Endothelial cell (in vitro differentiated cells): Measurements from ENCODE around the gene EDEM1. TPM values are rescaled to one million over a fixed set of nuclear protein-coding genes. Genes with fewer than 3 reads are reported as not detected.

ENCODE experiments used
- DNase-seq: peaks from one replicate; pipeline ENCODE4 v3.0.0; 2021; ENCODE audit warnings: low spot score
- H3K27ac Mint-ChIP-seq: one replicate; pipeline ENCODE4 v1.8.0; 2021; ENCODE audit warnings: mixed read lengths, inconsistent platforms; ENCODE audit not compliant: unreplicated experiment
- H3K27me3 Mint-ChIP-seq: one replicate; pipeline ENCODE4 v1.8.0; 2021; ENCODE audit warnings: mild to moderate bottlenecking, moderate library complexity, mixed read lengths, inconsistent platforms; ENCODE audit not compliant: unreplicated experiment
- H3K36me3 Mint-ChIP-seq: one replicate; pipeline ENCODE4 v1.8.0; 2021; ENCODE audit warnings: mild to moderate bottlenecking, low read depth, mixed read lengths, inconsistent platforms; ENCODE audit not compliant: unreplicated experiment
- H3K4me1 Mint-ChIP-seq: one replicate; pipeline ENCODE4 v1.8.0; 2021; ENCODE audit warnings: mild to moderate bottlenecking, mixed read lengths, inconsistent platforms; ENCODE audit not compliant: unreplicated experiment
- H3K4me3 Mint-ChIP-seq: one replicate; pipeline ENCODE4 v1.8.0; 2021; ENCODE audit warnings: mild to moderate bottlenecking, mixed read lengths, inconsistent platforms; ENCODE audit not compliant: unreplicated experiment
- H3K9me3 Mint-ChIP-seq: one replicate; pipeline ENCODE4 v1.8.0; 2021; ENCODE audit warnings: mixed read lengths, inconsistent platforms; ENCODE audit not compliant: unreplicated experiment
- total RNA-seq: library from RNA; stranded (reverse); fragmentation: NEBNext Ultra II Directional; extraction: Animal tissue kit (Norgen Biotek cat#: 25700); gene quantifications from one replicate; pipeline ENCODE4 v1.2.1, GENCODE V29; 2021; ENCODE audit not compliant: unreplicated experiment
- TF ChIP-seq, protein P1 (sequence below): fragments of 200-600 bp; sonication (generic); IDR thresholded peaks from one replicate; pipeline ENCODE4 v1.5.0; 2021; ENCODE audit warnings: antibody characterized with exemption; ENCODE audit not compliant: unreplicated experiment

Gene EDEM1
- total RNA-seq, 1 donor from 2014 or later, result 18.2 TPM

DNA sequence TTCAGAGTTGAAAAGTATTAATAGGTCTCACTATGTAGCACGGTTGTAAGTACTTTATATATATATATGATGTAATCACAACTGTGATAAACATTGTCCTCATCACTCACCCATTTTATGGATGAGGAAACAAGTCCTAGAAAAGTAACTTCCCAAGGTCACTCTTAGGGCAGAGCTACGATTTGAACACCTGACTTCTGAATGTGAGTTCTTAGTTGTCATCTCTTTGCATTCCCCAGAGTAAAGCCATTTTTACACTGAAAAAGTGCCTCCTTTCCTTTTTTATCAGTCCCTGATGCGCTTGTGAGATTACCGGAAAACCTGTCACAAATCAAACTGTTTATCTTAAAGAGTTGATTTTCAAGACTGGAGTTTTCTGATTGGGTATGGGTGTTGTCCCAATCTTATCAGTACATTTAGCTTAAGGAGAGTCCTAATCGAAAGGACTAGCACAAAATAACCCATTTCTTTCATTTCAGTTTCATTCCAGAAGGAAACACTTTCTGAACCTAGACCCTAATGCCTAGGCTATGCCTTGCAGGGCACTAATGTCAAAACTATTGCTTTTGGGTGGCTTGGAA is 2.3 kb upstream of the EDEM1 start:
- H3K9me3 Mint-ChIP-seq, result no peaks in the 10 kb centered on the region
- H3K27me3 Mint-ChIP-seq, result peaks cover 10% of the 10 kb centered on the region
- H3K36me3 Mint-ChIP-seq, result peaks cover 6% of the 10 kb centered on the region
- TF ChIP-seq, protein P1, sequence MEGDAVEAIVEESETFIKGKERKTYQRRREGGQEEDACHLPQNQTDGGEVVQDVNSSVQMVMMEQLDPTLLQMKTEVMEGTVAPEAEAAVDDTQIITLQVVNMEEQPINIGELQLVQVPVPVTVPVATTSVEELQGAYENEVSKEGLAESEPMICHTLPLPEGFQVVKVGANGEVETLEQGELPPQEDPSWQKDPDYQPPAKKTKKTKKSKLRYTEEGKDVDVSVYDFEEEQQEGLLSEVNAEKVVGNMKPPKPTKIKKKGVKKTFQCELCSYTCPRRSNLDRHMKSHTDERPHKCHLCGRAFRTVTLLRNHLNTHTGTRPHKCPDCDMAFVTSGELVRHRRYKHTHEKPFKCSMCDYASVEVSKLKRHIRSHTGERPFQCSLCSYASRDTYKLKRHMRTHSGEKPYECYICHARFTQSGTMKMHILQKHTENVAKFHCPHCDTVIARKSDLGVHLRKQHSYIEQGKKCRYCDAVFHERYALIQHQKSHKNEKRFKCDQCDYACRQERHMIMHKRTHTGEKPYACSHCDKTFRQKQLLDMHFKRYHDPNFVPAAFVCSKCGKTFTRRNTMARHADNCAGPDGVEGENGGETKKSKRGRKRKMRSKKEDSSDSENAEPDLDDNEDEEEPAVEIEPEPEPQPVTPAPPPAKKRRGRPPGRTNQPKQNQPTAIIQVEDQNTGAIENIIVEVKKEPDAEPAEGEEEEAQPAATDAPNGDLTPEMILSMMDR, result no peak
- no peak for DNase-seq
- H3K4me1 Mint-ChIP-seq, result peaks cover 22% of the 10 kb centered on the region
- H3K4me3 Mint-ChIP-seq, result no peak overlapping the region
- H3K27ac Mint-ChIP-seq, result no peak overlapping the region

DNA sequence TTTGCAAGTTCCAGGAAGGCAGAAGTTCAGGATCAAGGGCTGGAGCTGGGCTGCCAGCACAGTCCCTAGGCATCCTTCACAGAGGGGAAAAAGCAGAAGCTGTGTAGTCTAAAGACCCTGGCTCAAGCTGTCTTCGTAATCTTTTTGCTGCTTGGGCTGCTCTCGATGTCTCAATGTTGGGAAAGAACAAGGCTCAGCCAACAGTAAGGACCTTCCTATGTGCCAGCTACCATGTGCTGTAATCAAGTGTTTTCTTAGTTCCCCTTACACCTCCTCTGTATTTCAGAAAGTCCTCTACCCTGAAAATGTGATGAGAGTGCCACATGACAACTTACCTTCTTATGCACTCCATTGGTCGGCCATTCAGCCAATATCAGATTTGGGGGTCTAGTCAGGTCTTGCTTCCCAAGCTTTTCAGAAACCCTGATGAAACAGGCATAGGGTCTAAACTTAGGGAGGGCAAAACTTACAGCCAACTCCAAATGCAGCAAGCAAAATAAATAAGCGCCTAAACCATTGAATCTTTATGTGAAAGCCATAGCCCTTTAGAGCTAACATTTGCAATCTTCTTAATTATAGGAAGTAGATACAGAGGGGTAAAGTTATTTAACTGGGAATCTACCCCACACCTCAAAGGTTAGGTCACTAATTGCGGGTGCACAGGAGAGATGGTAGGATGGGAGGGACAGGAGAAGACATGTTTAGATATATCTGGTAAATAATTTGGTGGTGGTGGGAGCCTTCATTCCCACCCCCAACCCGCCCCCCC is 1.2 kb upstream of the EDEM1 start:
- Mint-ChIP-seq H3K4me1 (peaks cover 25% of the 10 kb centered on the region), H3K9me3 (no peaks in the 10 kb centered on the region), H3K4me3 (peak overlapping the region; percentile 87), H3K27ac (peak overlapping the region; percentile 11), H3K36me3 (peaks cover under 1% of the 10 kb centered on the region), H3K27me3 (peaks cover 10% of the 10 kb centered on the region)
- DNase-seq, result no peak
- TF ChIP-seq, protein P1, result no peak

DNA sequence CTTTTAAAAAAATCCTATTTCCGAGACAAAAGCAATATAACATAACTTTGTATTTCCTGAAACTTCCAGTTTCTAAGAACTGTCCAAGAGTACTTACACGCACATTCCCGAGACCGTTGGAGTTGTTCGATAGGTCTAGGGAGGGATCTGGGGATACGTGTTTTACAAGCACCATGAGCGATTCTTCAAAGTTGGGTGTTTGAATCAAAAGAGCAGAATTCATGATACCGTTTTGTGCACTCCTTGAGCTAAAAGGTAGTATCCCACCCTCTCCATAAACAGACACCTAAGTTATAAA is 700 bp upstream of the EDEM1 start:
- H3K9me3 Mint-ChIP-seq, result no peaks in the 10 kb centered on the region

DNA sequence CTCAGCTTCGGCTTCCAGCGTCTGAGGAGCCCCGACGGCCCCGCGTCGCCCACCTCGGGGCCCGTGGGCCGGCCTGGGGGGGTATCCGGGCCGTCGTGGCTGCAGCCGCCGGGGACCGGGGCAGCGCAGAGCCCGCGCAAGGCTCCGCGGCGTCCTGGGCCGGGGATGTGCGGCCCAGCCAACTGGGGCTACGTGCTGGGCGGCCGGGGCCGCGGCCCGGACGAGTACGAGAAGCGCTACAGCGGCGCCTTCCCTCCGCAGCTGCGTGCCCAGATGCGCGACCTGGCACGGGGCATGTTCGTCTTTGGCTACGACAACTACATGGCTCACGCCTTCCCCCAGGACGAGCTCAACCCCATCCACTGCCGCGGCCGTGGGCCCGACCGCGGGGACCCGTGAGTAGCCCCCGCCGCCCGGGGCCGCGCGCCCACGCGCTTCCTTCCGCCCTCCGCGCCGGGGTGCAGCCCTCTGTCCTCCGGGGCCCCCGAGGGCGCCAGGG is 462 bp downstream of the EDEM1 start:
- Mint-ChIP-seq H3K9me3 (no peaks in the 10 kb centered on the region), H3K4me1 (peaks cover 25% of the 10 kb centered on the region), H3K4me3 (peak overlapping the region; percentile 99), H3K27ac (no peak overlapping the region), H3K27me3 (peaks cover 10% of the 10 kb centered on the region), H3K36me3 (no peaks in the 10 kb centered on the region)
- DNase-seq, result peak; percentile 41
- TF ChIP-seq, protein P1, result no peak

More for the DNA sequence above, 700 bp upstream of the EDEM1 start:
- Mint-ChIP-seq H3K27ac (peak overlapping the region; percentile 97), H3K36me3 (no peaks in the 10 kb centered on the region), H3K4me1 (peaks cover 25% of the 10 kb centered on the region), H3K4me3 (peak overlapping the region; percentile 87), H3K27me3 (peaks cover 10% of the 10 kb centered on the region)
- TF ChIP-seq, protein P1, result no peak
- DNase-seq, result no peak
